Measurements from ENCODE around the gene CDKL5.

DNA sequence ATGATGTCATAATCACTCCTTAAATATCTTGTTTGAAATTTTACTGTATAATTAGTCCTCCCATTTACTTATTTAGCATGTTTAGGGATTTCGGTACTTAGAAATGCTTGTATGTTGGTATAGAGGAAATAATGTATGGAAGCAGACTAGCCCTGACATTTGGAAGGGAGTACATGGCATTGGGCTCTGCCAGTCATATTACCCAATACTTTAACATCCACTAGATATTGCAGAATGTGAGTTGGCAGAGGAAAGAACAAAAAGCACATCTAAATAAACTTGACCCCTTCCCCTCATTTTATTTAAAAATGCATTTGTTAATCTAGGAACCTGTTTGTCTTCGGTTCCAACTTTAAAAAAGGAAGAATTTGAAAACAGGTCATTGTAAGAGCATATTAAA lies 168.7 kb downstream of the CDKL5 start:
- TF ChIP-seq, protein P1, sequence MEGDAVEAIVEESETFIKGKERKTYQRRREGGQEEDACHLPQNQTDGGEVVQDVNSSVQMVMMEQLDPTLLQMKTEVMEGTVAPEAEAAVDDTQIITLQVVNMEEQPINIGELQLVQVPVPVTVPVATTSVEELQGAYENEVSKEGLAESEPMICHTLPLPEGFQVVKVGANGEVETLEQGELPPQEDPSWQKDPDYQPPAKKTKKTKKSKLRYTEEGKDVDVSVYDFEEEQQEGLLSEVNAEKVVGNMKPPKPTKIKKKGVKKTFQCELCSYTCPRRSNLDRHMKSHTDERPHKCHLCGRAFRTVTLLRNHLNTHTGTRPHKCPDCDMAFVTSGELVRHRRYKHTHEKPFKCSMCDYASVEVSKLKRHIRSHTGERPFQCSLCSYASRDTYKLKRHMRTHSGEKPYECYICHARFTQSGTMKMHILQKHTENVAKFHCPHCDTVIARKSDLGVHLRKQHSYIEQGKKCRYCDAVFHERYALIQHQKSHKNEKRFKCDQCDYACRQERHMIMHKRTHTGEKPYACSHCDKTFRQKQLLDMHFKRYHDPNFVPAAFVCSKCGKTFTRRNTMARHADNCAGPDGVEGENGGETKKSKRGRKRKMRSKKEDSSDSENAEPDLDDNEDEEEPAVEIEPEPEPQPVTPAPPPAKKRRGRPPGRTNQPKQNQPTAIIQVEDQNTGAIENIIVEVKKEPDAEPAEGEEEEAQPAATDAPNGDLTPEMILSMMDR (conservative IDR thresholded peaks at IDR 0.05; ENCODE audit: low read length): no peak
- TF ChIP-seq EZH2phosphoT487 (IDR thresholded peaks at IDR 0.05; ENCODE audit: borderline replicate concordance): no peak
